ENCODE results near the gene ARID1B.

GRCh38 chr6:156840606-156841005, 63.4 kb downstream of the ARID1B start:
- TF ChIP-seq EZH2phosphoT487 (IDR thresholded peaks at IDR 0.05; ENCODE audit: borderline replicate concordance, low read depth, low read length) (no peak), CTCF (conservative IDR thresholded peaks at IDR 0.05; ENCODE audit: low read length) (no peak)

All from OCI-LY7 (cell line).